Right renal cortex interstitium (tissue), 3 donors: ENCODE results near the gene CCL7. TPM values are rescaled to one million over a fixed set of nuclear protein-coding genes. Genes with fewer than 3 reads are reported as not detected.
"Not testable (repeated sequence)": the region's sequence is repeated elsewhere in the genome, so short reads cannot be mapped to it uniquely, and the experiment has no call there.

Experiments used
- DNase-seq, 3 donors: peaks; one replicate each; pipeline ENCODE4 v3.0.0-alpha.2; 2013; ENCODE audit warnings: low read depth in 3 of 3, low spot score in 2 of 3
- polyA plus RNA-seq, 3 donors: library from polyadenylated mRNA; unstranded; fragments of 120-200 nt; gene quantifications; one replicate each; pipeline ENCODE4 v1.2.1, GENCODE V29; 2013; ENCODE audit not compliant: insufficient read length in 3 of 3

CCL7 gene
- not detected for polyA plus RNA-seq

DNA sequence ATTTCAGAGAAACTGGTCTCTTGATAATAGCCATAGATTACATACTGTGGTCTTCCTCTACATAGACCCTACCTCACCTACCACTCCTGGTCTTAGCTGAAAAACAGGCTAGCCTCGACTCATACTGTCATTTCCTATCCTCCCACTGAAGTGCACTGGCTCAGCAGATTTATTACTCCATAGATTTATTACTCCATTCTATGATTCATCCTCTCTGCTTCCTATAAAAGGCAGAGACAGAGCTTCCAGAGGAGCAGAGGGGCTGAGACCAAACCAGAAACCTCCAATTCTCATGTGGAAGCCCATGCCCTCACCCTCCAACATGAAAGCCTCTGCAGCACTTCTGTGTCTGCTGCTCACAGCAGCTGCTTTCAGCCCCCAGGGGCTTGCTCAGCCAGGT is at the start of gene CCL7:
Gene CCL7 (plus strand): TSS at position 253 of the 400 bp plus-strand sequence. CDS start 70 bp downstream, at position 323.
- no peak for DNase-seq

DNA sequence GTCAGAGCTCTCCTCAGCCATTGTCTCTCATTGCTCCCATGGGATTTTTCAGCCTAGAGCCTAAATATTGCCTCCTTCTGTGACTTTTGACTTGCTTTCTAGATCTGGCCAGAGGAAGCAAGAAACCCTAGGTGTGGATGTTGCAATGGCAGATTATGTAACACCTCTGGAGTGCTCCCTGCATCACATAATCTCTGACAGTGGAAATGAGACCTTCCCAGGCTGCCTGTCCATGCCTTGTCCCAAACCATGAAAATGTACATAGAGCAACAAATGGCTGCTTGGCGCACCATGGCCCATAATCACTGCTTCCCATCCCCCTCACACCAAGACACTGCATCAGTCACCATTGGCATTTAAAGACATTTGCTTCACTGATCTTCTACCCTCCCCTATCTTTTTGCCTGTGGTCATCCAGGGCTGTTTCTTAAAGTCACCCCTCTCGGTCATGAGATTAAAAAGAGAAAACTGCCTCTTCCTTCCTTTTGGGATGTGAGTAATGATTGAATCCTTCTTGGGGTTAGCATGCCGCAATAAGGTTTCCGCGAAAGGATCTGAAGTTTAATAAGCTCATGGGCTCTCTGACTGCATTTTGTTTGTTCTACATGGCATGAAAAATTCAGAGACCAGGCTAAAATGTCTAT is 49.1 kb upstream of the CCL7 start:
- DNase-seq, result no peak

DNA sequence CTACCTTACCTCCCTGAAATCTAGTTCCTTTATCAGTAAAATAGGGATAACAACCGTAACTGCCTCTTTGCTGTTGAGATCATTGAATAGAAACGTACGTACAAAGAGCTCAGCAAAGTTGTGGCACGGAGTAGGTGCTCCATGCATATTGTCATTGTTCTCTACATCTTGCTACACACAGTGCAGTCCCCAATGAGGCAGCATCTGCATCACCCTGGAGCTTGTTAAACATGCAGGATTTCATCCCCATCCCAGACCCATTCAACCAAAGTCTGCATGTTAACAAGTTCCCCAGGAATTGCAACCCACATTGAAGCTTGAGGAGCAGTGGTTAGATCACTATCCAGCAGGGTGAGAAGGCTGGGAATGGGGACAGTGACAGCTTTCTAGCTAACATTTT is 48.6 kb upstream of the CCL7 start:
- DNase-seq, result no peak

DNA sequence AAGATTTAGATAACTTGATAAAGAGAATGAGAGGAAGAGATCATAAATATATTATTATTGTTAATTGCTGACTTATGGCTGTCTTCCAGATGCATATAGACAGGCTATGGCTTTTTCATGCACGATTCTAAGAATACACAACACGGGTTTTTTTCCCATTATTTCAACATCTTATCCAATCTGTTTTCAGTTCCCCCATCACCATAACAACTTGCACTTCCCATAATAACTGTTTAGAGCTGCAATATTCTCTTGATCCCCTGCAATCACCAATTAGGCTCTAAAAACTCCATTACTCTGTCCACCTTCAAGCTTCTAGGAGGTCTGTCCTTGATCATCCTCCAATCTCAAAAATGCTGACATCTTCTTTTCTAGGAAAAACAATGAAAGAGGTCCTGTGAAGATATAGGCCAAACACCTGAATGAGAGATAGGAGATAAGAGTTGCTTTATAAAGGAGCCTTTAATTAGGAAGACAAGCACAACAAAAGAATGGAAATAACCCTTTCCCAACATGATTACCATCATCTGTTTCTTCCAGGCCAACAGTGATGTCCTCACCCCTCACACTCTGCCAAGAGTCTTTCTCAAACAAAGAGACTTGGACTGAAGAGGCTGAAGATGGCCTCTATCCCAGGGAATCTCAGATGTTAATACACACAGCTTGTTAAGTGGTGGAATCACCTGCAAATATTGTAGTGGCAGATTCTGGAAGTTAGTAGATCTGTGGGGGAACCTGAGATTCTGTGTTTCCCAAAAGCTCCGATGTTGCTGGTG is 47.1 kb upstream of the CCL7 start:
- no peak for DNase-seq

- no peak for DNase-seq
Observed at GRCh38 chr17:34225046-34225445, 45.0 kb upstream of the CCL7 start.

DNA sequence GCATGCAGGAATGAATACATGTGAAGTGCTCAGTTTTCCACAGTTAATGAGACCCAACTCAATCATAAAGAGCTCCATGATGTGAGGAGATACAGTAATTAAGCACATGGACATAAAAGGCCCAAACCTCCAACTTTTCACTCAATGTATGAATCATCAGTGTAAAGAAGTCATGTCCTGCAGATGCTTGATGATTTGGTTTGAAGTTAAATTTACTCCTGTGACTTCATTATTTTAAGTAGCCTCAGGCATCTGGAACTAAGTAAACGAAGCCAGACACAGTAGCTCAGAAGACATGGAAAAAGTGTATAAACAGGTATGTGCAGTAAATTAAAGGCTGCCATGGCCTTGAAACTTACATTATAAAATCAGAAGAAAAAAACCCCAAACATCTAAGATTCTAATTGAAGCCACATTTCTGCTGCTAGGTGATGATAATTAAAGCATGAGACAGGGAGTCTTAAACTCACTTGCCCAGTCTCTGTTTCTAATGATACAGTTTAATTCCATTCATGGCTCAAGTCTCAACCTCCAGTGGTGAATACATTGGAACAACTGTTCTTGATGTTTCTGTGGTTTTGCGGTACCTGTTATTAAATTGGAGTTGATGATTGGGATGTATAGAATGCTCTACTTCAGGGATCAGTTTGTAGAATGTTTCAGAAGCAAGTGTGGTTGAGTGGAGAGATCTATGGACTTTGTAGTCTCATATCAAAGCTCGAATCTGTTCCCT is 43.8 kb upstream of the CCL7 start:
- no peak for DNase-seq

- DNase-seq, result no peak
Observed at GRCh38 chr17:34226744-34227034, 43.3 kb upstream of the CCL7 start.

GRCh38 chr17:34227293-34227692 is 42.7 kb upstream of the CCL7 start:
- DNase-seq, result not testable (repeated sequence)

- no peak for DNase-seq
Observed at GRCh38 chr17:34227707-34228106, 42.3 kb upstream of the CCL7 start.

GRCh38 chr17:34228781-34229180 is 41.2 kb upstream of the CCL7 start:
- no peak for DNase-seq

DNA sequence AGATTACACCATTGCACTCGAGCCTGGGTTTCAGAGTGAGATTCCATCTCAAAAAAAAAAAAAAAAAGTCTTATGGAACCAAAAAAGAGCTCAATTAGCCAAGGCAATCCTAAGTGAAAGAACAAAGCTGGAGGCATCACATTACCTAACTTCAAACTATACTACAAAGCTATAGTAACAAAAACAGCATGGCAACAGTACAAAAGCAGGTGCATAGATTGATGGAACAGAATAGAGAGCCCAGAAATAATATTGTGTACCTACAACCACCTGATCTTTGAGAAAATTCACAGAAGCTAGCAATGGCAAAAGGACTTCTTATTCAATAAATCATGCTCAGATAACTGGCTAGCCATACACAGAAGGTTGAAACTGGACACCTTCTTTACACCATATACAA is 39.7 kb upstream of the CCL7 start:
- DNase-seq, result no peak

DNA sequence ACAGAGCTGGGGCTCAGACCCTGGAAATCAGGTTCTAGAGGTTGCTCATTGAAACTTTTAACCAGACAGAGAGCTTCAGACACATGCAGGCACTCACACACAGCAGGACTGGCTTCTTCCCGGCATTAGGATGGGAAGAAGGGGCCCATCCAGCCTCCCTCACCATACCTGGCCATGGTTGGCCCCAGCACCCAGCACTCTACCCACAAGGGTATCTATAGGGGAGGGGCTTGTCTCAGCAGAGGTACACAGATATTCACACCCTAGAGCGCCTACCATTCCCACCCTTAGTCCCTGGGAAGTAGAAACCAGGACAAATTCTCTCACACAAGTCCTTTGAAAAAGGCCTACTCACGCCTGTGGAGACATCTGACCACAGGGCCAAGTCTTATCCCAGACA is 35.4 kb upstream of the CCL7 start:
- no peak for DNase-seq

DNA sequence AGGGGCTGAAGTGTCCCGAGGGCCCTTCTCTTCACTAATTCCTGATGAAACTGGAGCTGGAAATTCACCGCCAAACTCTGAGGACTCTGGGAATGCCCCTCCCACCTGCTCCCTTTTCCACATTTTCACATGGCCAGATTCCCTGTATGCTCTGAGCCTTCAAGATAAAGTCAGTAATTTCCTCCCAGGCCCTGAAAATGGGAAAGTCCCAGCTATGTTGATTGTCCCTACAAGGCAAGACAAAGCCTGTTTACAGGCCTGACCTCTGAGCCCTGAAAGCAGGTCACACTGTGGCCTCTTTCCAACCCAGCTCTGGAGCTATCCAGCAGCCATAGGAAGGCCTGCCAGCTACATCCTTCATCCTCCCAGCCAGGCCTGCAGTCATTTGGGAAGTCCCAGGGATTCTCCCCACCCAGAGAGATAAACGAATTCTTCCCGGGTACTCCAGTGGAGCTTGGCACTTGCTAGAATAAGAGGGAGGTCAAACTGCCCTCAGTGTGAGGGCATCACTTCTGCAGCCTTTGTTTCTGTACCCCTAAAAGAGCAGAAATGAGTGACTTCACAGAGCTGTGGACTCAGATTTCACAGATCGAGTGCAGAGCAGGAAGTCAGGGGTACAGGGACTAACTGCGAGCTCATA is 34.5 kb upstream of the CCL7 start:
- DNase-seq, result no peak

DNA sequence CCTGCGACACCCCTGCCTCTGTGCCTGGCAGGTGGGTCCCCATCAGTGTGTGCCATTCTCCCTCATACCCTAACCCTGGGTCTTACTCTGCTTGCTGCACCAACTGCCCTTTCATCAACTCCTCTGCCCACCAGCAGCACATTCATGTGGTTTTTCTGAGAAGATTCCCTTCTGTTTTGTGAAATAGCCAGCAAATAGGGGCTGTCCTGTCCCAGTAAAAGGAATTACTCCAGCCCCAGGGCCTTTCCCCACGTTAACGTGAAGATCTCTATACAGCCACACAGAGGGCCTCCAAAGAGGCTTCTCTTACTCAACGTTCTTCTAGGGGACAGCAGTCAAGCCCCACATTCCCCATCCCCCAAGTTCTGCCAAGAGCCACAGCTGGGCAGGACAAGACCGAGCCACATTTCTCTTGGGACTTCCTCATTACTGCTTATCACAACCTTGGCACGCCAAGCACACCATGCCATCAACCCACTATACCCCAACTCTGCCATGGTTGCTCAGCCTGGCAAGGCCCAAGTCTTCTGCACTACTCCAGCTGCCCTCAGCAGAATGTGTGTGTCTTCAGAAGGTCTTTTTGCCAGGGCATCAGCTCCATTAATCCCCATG is 33.6 kb upstream of the CCL7 start:
- DNase-seq, result no peak

GRCh38 chr17:34237458-34237857 is 32.6 kb upstream of the CCL7 start:
- DNase-seq, result no peak

DNA sequence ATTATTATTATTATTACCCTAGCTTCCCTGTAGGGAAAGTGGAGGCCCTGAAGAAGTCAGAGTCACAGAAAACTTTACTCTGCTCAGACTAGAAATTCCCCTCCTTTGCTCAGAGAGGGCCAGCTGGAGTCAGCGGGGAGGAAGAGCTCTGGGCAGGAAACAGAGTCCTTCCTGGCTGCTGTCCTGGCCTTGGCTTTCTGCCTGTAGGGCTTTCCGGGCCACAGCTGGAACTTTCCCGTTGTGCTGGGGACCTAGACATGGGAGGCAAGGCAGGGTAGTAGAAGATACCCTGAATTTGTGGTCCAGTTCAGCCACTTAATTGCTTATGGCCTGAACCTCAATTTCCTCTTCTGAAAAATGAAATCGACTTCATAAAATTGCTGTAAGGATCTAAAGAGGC is 29.0 kb upstream of the CCL7 start:
- no peak for DNase-seq

DNA sequence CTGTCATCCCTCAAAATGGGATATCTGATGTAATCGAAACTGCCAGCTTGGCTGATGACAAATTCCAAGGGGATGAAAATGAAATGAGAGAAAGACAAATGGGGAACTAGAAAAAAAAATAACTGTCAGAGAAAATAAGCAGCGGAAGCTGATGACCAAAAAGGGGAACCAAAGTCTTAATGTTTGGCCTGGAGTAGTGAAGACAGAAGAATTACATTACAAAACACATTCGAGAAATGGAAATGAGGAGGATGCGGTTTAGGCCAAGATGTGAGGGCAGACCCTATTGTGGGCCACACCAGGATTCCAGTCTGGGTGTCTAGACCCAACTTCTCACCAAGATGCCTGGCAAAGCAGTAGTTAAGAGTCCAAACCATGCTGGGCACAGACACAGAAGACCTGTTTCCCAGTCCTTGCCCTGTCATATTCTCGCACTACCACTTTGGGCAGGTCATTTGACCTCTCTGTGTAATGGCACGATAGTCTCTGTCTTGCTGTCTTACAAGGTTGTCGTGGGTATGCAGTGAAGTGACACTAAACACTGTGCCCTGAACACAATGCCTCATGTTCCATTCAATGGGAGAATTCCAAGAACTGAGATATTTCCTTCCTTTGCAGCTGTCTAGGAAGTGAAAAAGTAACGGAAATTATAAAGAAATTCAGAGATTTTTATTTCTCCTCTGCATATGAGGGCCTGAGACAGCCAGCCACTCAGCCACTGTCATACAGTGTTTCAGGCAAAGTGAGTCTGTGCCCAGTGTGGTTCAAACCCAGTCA is 27.2 kb upstream of the CCL7 start:
- no peak for DNase-seq

DNA sequence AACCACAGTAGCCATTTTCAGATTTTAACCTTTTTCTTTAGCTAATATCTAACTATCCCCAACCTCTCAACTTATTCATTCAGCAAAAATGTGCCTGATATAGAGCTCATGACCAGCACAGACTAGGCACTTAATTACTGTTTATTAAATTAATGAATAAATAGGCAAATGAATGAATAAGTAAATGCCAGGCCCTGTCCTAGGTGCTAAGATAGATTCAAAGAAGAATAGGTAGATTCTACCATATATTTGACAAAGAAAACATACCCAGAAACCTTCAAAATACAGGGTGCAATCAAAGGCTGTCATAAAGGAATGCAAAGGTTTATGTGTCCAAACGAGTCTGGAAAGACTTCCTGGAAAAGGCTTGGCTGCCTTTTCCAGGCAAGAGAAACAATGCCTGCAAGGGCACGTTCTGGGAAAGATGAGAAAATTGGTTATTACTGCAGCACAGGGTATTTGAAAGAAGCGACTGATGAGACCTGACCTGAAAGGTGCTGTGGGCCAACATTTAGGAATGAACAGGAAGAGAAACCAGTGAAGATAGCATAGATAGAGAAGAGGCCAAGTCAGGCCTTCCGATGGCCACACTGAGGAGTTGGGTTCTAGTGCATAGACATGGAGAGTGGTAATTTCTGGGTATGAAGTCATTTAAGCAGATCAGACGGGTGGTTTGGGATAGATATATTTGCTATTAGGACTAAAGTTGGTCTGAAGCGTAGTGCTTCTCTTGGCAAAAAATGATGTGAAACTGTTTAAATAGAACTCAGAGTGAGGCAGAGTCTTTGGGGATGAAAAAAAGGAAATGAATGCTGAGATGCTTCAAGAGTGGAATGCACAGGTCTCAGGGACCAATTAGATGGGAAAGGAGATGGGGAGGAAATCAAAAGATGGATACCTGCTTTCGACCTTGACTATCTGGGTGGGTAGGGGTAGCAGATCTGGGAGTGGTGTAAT is 26.4 kb upstream of the CCL7 start:
- no peak for DNase-seq

GRCh38 chr17:34245351-34245905 is 24.6 kb upstream of the CCL7 start:
- no peak for DNase-seq
